A673 (cell line): ENCODE data around the gene ZBTB32.

ENCODE experiments used
- CTCF ChIP-seq: fragments of 300-800, 200-600 bp; sonication (generic); conservative IDR thresholded peaks from 2 replicates; pipeline ENCODE4 v1.5.1; 2017; ENCODE audit warnings: low read depth, mild to moderate bottlenecking, antibody characterized with exemption, low read length, moderate library complexity, mixed read lengths
- EZH2 ChIP-seq: fragments of 200-600 bp; sonication (generic); IDR thresholded peaks from 2 replicates; pipeline ENCODE4 v1.6.1; 2017; ENCODE audit warnings: borderline replicate concordance, low read depth, mild to moderate bottlenecking, mixed read lengths, antibody characterized with exemption, low read length; ENCODE audit not compliant: poor library complexity, severe bottlenecking

DNA sequence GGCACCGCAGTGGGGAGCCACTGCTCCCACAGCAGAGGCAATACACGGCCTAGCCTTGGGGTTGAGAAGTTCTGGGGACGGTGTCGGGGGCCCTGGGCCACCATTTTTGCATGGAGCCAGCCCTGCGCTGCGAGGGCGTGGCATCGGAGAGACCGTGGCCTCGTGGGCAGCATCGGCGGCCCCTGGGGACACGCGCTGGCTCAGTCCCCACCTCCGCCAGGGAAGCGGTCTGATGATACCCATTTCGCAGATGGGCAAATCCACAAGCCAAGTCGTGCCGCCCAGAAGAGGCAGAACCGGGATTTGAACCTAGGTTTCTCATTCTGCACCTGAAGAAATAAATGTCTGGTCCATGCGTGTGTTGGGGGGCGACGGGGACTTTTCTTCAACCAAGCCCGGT lies 39.2 kb upstream of the ZBTB32 start:
- no peak for TF ChIP-seq CTCF
- TF ChIP-seq EZH2: no peak
